HEK293 (cell line): ENCODE data around the gene ST8SIA5.

Experiments used
- CTCF ChIA-PET: fragments of 350-600 bp; formaldehyde crosslinking; extraction: SDS; loops from one replicate; lab custom pipeline; 2021; ENCODE audit warnings: antibody characterized with exemption; lab: Yijun Ruan, JAX
- POLR2A ChIA-PET: fragments of 300-600 bp; formaldehyde crosslinking; extraction: SDS; loops from one replicate; lab custom pipeline; 2020; ENCODE audit warnings: antibody characterized with exemption, inconsistent platforms; lab: Yijun Ruan, JAX
- H3K27ac ChIP-seq: fragments of 200-500 bp; sonication (Bioruptor generic); 2 replicates; pipeline ENCODE4 v1.5.1; 2014; ENCODE audit warnings: low read depth, low read length, control low read depth, inconsistent platforms; ENCODE audit errors: extremely low read depth
- H3K36me3 ChIP-seq, 2 experiments: fragments of 200-500 bp in 1 of 2; sonication (Bioruptor generic) in 1 of 2; 1 replicate in 1 of 2; 2 replicates in 1 of 2; pipeline ENCODE4 v1.5.1; 2014 to 2017; ENCODE audit warnings: inconsistent platforms in 2 of 2, low read length in 2 of 2; ENCODE audit not compliant: control insufficient read depth in 2 of 2, insufficient read depth in 1 of 2
- H3K4me1 ChIP-seq: fragments of 200-500 bp; sonication (Bioruptor generic); 2 replicates; pipeline ENCODE4 v1.5.1; 2014; ENCODE audit warnings: mild to moderate bottlenecking, low read length, inconsistent platforms; ENCODE audit not compliant: control insufficient read depth, insufficient read depth
- H3K4me3 ChIP-seq: 2 replicates; pipeline ENCODE4 v1.5.1; 2011; ENCODE audit warnings: low read depth, mild to moderate bottlenecking, control low read depth, low read length, moderate library complexity
- H3K9me3 ChIP-seq: fragments of 200-500 bp; sonication (Bioruptor generic); 2 replicates; pipeline ENCODE4 v1.5.1; 2014; ENCODE audit warnings: low read depth, low read length, inconsistent platforms; ENCODE audit not compliant: control insufficient read depth, insufficient read depth
- RBAK ChIP-seq: fragments of 450-650 bp; formaldehyde crosslinking; IDR thresholded peaks from 2 replicates; pipeline ENCODE4 v1.5.1; 2016; ENCODE audit warnings: missing biosample characterization, missing genetic modification characterization
- TCF7L2 ChIP-seq: IDR thresholded peaks from 2 replicates; pipeline ENCODE4 v1.6.1; 2011; ENCODE audit warnings: low read depth, mild to moderate bottlenecking, inconsistent platforms, low read length, moderate library complexity, borderline replicate concordance
- ZBTB1 ChIP-seq: fragments of 450-650 bp; formaldehyde crosslinking; IDR thresholded peaks from 2 replicates; pipeline ENCODE4 v1.5.1; 2016; ENCODE audit warnings: missing biosample characterization, missing genetic modification characterization
- ZNF112 ChIP-seq: fragments of 450-650 bp; formaldehyde crosslinking; IDR thresholded peaks from 2 replicates; pipeline ENCODE4 v1.5.0; 2017; ENCODE audit warnings: missing biosample characterization, missing genetic modification characterization
- ZNF169 ChIP-seq: fragments of 450-650 bp; formaldehyde crosslinking; IDR thresholded peaks from 2 replicates; pipeline ENCODE4 v1.5.1; 2016; ENCODE audit warnings: missing biosample characterization, missing genetic modification characterization
- ZNF23 ChIP-seq: fragments of 450-650 bp; formaldehyde crosslinking; IDR thresholded peaks from 2 replicates; pipeline ENCODE4 v1.5.1; 2016; ENCODE audit warnings: missing biosample characterization, missing genetic modification characterization, borderline replicate concordance
- ZNF391 ChIP-seq: fragments of 450-650 bp; formaldehyde crosslinking; IDR thresholded peaks from 2 replicates; pipeline ENCODE4 v1.5.1; 2016; ENCODE audit warnings: low read depth, missing biosample characterization, missing genetic modification characterization, borderline replicate concordance
- ZNF513 ChIP-seq: fragments of 450-650 bp; IDR thresholded peaks from 2 replicates; pipeline ENCODE4 v1.5.1; 2018; ENCODE audit warnings: missing biosample characterization, missing genetic modification characterization
- ZNF707 ChIP-seq: fragments of 450-650 bp; formaldehyde crosslinking; IDR thresholded peaks from 2 replicates; pipeline ENCODE4 v1.5.1; 2016; ENCODE audit warnings: missing biosample characterization, missing genetic modification characterization

The ST8SIA5 gene

GRCh38 chr18:46619559-46619958 lies 137.3 kb downstream of the ST8SIA5 start:
- ChIA-PET POLR2A (no interaction called here), CTCF (no interaction called here)
- Histone ChIP-seq H3K36me3 (no peaks in the 10 kb centered on the region), H3K4me3 (no peak overlapping the region), H3K27ac (no peak overlapping the region), H3K9me3 (no peaks in the 10 kb centered on the region), H3K4me1 (no peaks in the 10 kb centered on the region)
- TF ChIP-seq ZNF391 (tag by site-specific recombination), result no peak
- no peak for TF ChIP-seq ZNF707 (tag by site-specific recombination)
- TF ChIP-seq ZNF169 (tag by site-specific recombination), result no peak
- TF ChIP-seq TCF7L2, result no peak
- no peak for TF ChIP-seq ZBTB1 (tag by site-specific recombination)
- no peak for TF ChIP-seq ZNF513 (tag by site-specific recombination)
- no peak for TF ChIP-seq ZNF112 (tag by site-specific recombination)
- no peak for TF ChIP-seq ZNF23 (tag by site-specific recombination)
- no peak for TF ChIP-seq RBAK (tag by site-specific recombination)
